Pancreas (tissue), 10 donors: ENCODE measurements around the gene ATP2A1. TPM values are rescaled to one million over a fixed set of nuclear protein-coding genes. Genes with fewer than 3 reads are reported as not detected.
"Not testable (repeated sequence)": the region's sequence is repeated elsewhere in the genome, so short reads cannot be mapped to it uniquely, and the experiment has no call there.

Source experiments
- ATAC-seq, 4 donors: fragments of 200-7000 bp; cut with Tn5 transposase; one replicate each; pipeline versions ENCODE4 v1.8.0 to v1.9.1; 2020; ENCODE audit warnings: mild to moderate bottlenecking in 4 of 4, moderate library complexity in 4 of 4
- DNase-seq, 6 donors: peaks; one replicate each; pipeline ENCODE4 v3.0.0-alpha.2; 2020
- FAIRE-seq: peaks from 2 replicates; lab custom pipeline; 2012; peaks lifted over from hg19 to GRCh38; lab: Jason Lieb, UNC
- H3K27ac ChIP-seq, 4 donors: fragments of 200-600 bp; sonication (generic); 1 replicate in 3 of 4; 2 replicates in 1 of 4; pipeline versions ENCODE4 v1.5.0 to v1.8.0; 2020
- H3K27me3 ChIP-seq, 4 donors: fragments of 200-600 bp; one replicate each; pipeline ENCODE4 v1.8.0; 2021
- H3K36me3 ChIP-seq, 3 donors: fragments of 200-600 bp; sonication (generic) in 1 of 3; one replicate each; pipeline versions ENCODE4 v1.5.0 to v1.8.0; 2020 to 2021
- H3K4me1 ChIP-seq, 3 donors: fragments of 200-600 bp; one replicate each; pipeline ENCODE4 v1.8.0; 2021
- H3K4me3 ChIP-seq, 4 donors: fragments of 200-600 bp; sonication (generic) in 2 of 4; one replicate each; pipeline versions ENCODE4 v1.5.0 to v1.8.0; 2020 to 2021
- H3K9me3 ChIP-seq, 4 donors: fragments of 200-600 bp; one replicate each; pipeline ENCODE4 v1.8.0; 2021
- CTCF ChIP-seq, 4 donors: fragments of 200-600 bp; sonication (generic) in 3 of 4; IDR thresholded peaks; one replicate each; pipeline versions ENCODE4 v1.5.0 to v1.8.0; 2021; ENCODE audit warnings: antibody characterized with exemption in 4 of 4
- WGBS, 2 donors: extraction: QIAGEN DNeasy Blood & Tissue Kit; methylation state at CpG; one replicate each; pipeline ENCODE4 v1.1.7; 2013; 5-methylcytosine and 5-hydroxymethylcytosine counted together
- intact Hi-C, 3 donors: fragments of 100-400 bp; cut with DNase I; formaldehyde crosslinking; loops; one replicate each; pipeline versions ENCODE4 v1.11.1 to v1.14.2; 2022
- polyA plus RNA-seq, 2 donors: library from polyadenylated mRNA; stranded (reverse); fragments of 200-250 nt; gene quantifications; one replicate each; pipeline ENCODE4 v1.2.3, GENCODE V29; 2013
- total RNA-seq, 6 donors: library from RNA; stranded (reverse); fragmentation: NEBNext Ultra II Directional in 4 of 6; extraction: Animal tissue kit (Norgen Biotek cat#: 25700) in 4 of 6; gene quantifications; one replicate each; pipeline versions ENCODE4 v1.2.1 to v1.2.4, GENCODE V29; 2021 to 2023
- donor health status: healthy with polysubstance abuse.
- donor health status: DM: no; HTN: no; CAD: no; lungs with moderate emphysema.
- donor health status: DM: no; HTN: no; CAD: no.
- donor health status: control.
- donor health status: control.
- donor health status: Bipolar disorder and iron deficiency.
- donor health status: DM: yes; HTN: yes; CAD: no.
- donor health status: DM: no; HTN: no; CAD: no.
- donor health status: DM: no; HTN: no; CAD: no.
- donor health status: DM: yes; HTN: yes; CAD: no.

ATP2A1 gene
- total and polyA plus RNA-seq, 8 donors, result 0.20 to 0.84 (median 0.35) TPM; not detected in 2

DNA sequence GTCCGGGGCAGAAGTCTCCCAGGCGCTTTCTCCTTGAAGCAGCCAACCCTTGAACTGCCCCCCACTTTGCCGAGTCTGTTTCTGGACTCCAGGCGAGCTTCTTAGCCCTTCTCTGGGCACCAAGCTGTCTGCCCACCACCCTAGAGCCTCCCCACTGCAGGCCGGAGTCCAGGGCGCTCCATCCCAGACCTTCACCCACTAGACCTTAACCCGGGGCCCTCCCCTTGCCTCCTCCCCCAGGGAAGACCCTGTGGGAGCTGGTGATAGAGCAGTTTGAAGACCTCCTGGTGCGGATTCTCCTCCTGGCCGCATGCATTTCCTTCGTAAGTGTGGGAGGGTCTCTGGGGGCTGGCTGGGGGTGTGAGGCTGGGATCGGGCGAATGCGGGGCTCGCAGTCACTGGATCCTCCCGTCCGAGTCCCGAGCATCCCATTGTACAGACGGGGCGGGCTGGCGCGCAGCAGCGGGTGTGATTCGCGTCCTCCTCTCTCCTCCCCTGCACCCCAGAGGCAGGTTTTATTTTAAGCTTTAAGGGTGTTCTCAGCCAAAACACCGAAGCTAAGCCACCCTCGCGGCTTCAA, 1.1 kb downstream of the ATP2A1 start:
- DNase-seq (no peak), ATAC-seq (peak; percentile 56 to 68 (median 58)), FAIRE-seq (no peak)
- no peak for TF ChIP-seq CTCF (IDR thresholded peaks at IDR 0.05)
- no peak overlapping the region for H3K27ac ChIP-seq
- 1 to 2% methylated on average over 27 of the region's 27 CpGs for WGBS, 2 donors
- no peaks in the 10 kb centered on the region for H3K9me3 ChIP-seq
- H3K36me3 ChIP-seq, result no peaks in the 10 kb centered on the region
- peak overlapping the region; percentile 47 to 79 (median 62) for H3K4me3 ChIP-seq
- H3K27me3 ChIP-seq, result no peaks in the 10 kb centered on the region
- intact Hi-C loops, result no loop called here
- H3K4me1 ChIP-seq, result peaks cover 0 to 9% (median 0%) of the 10 kb centered on the region in 3 donors

GRCh38 chr16:28879841-28880588, 1.7 kb downstream of the ATP2A1 start:
- Histone ChIP-seq H3K4me3 (peak overlapping the region; percentile 47 to 79 (median 62)), H3K27ac (no peak overlapping the region), H3K27me3 (no peaks in the 10 kb centered on the region), H3K4me1 (peaks cover 0 to 9% (median 0%) of the 10 kb centered on the region in 3 donors), H3K36me3 (no peaks in the 10 kb centered on the region), H3K9me3 (no peaks in the 10 kb centered on the region)
- FAIRE-seq, result no peak
- ATAC-seq, result peak; percentile 96 to 99 (median 98)
- peak in 1 of 4 donors; percentile 35 for TF ChIP-seq CTCF (IDR thresholded peaks at IDR 0.05)
- peak; percentile 83 to 94 (median 84) for DNase-seq
- intact Hi-C loops, result no loop called here
- 2% methylated on average over 60 to 66 of the region's 66 CpGs for WGBS, 2 donors

DNA sequence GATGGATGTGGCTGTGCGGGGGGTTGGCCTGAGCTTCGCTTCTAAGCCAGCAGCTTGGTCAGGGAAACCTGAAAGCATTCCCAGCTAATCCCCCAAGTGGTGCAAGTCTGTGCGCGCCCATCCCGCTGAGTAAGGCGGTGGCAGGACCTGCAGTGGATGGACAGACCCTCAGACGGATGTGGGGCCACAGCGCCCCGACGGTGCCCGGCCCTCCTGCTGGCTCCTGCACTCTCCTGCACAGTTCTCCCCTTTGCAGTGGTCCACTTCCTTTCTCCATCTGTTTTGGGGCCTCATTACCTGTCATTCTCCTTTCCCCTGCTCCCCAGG, 2.3 kb downstream of the ATP2A1 start:
- peak overlapping the region in 1 of 4 donors; percentile 68 for H3K4me3 ChIP-seq
- peaks cover 0 to 9% (median 0%) of the 10 kb centered on the region in 3 donors for H3K4me1 ChIP-seq
- no peaks in the 10 kb centered on the region for H3K36me3 ChIP-seq
- TF ChIP-seq CTCF (IDR thresholded peaks at IDR 0.05), result no peak
- no peaks in the 10 kb centered on the region for H3K9me3 ChIP-seq
- intact Hi-C loops, result no loop called here
- 15 to 17% methylated on average over 11 of the region's 11 CpGs for WGBS, 2 donors
- H3K27me3 ChIP-seq, result no peaks in the 10 kb centered on the region
- no peak overlapping the region for H3K27ac ChIP-seq
- DNase-seq (peak in 1 of 6 donors; percentile 12), FAIRE-seq (no peak), ATAC-seq (no peak)

DNA sequence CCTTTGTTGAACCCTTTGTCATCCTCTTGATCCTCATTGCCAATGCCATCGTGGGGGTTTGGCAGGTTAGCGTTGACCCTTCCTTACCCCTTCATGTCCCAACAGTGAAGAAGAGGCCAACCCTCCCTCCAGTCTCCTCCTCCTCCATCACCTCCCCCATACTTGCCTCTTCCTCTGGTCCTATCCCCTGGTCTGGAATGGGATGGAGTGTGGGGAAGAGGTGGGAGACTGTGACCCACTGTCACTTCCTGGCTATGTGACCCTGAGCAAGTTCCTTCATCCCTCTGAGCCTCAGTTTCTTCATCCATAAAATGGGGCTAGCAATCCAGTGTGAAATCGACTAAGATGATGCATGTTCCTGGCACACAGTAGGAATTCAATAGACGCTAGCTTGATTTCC, 2.7 kb downstream of the ATP2A1 start:
- no peaks in the 10 kb centered on the region for H3K36me3 ChIP-seq
- no peak overlapping the region for H3K27ac ChIP-seq
- no peaks in the 10 kb centered on the region for H3K9me3 ChIP-seq
- FAIRE-seq (no peak), ATAC-seq (no peak), DNase-seq (no peak)
- no peak for TF ChIP-seq CTCF (IDR thresholded peaks at IDR 0.05)
- WGBS, 2 donors, result 71 to 74% methylated on average over 4 of the region's 4 CpGs
- peaks cover 0 to 9% (median 0%) of the 10 kb centered on the region in 3 donors for H3K4me1 ChIP-seq
- no peak overlapping the region for H3K4me3 ChIP-seq
- H3K27me3 ChIP-seq, result no peaks in the 10 kb centered on the region
- intact Hi-C loops, result no loop called here

DNA sequence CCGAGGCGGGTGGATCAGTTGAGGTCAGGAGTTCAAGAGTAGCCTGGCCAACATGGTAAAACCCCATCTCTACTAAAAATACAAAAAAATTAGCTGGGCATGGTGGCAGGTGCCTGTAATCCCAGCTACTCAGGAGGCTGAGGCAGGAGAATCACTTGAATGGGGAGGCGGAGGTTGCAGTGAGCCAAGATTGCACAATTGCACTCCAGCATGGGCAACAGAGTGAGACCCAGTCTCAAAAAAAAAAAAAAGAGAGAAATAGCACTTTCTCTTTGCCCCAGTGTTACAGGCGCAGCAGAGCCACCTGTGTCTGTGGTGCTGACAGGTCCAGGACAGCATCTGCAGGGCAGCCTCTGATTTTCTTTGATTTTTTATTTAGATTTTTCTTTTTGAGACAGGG, 3.3 kb downstream of the ATP2A1 start:
- H3K9me3 ChIP-seq, H3K4me1 ChIP-seq, H3K27ac ChIP-seq, H3K27me3 ChIP-seq, intact Hi-C loops, FAIRE-seq, H3K4me3 ChIP-seq, H3K36me3 ChIP-seq, ATAC-seq, DNase-seq: not testable (repeated sequence)
- WGBS, 2 donors, result 70 to 85% methylated on average over 4 of the region's 4 CpGs
